Esophagus muscularis mucosa (tissue), 4 donors: ENCODE measurements around the gene CHCHD3. TPM values are rescaled to one million over a fixed set of nuclear protein-coding genes. Genes with fewer than 3 reads are reported as not detected.

Experiments used
- DNase-seq: peaks from one replicate; pipeline ENCODE4 v3.0.0-alpha.2; 2017; ENCODE audit errors: extremely low spot score
- H3K27ac ChIP-seq, 4 donors: fragments of 200-600 bp; sonication (generic); replicated peaks in 1 of 4; 1 replicate in 3 of 4; 2 replicates in 1 of 4; pipeline ENCODE4 v1.5.1; 2016 to 2019; ENCODE audit warnings: mild to moderate bottlenecking in 1 of 4
- H3K27me3 ChIP-seq, 4 donors: fragments of 200-600 bp; sonication (generic); one replicate each; pipeline versions ENCODE4 v1.5.1 to v1.6.0; 2016 to 2019
- H3K36me3 ChIP-seq, 4 donors: fragments of 200-600 bp; sonication (generic); one replicate each; pipeline ENCODE4 v1.5.1; 2016 to 2019
- H3K4me1 ChIP-seq, 4 donors: fragments of 200-600 bp; sonication (generic); one replicate each; pipeline ENCODE4 v1.5.1; 2016 to 2019
- H3K4me3 ChIP-seq, 4 donors: fragments of 200-600 bp; sonication (generic); 1 replicate in 2 of 4; 2 replicates in 2 of 4; pipeline ENCODE4 v1.5.1; 2016 to 2019; ENCODE audit warnings: mild to moderate bottlenecking in 4 of 4, moderate library complexity in 1 of 4
- H3K9me3 ChIP-seq, 4 donors: fragments of 200-600 bp; sonication (generic); 1 replicate in 3 of 4; 2 replicates in 1 of 4; pipeline ENCODE4 v1.5.1; 2016 to 2019
- EP300 ChIP-seq: sonication (generic); formaldehyde crosslinking; IDR thresholded peaks from one replicate; pipeline ENCODE4 v1.6.1; 2017; ENCODE audit warnings: antibody characterized with exemption
- POLR2A ChIP-seq: fragments of 450-650 bp; IDR thresholded peaks from one replicate; pipeline ENCODE4 v1.6.1; 2017; ENCODE audit warnings: antibody characterized with exemption, moderate library complexity, mild to moderate bottlenecking, low read depth
- POLR2AphosphoS5 ChIP-seq, 2 donors: sonication (generic); formaldehyde crosslinking; IDR thresholded peaks; one replicate each; pipeline ENCODE4 v1.6.1; 2017; ENCODE audit warnings: antibody characterized with exemption in 2 of 2
- WGBS: methylation state at CpG from one replicate; pipeline ENCODE4 v1.1.5; 2018; 5-methylcytosine and 5-hydroxymethylcytosine counted together
- intact Hi-C: fragments of 100-400 bp; cut with DNase I; formaldehyde crosslinking; loops from one replicate; pipeline ENCODE4 v1.15.1; 2023
- total RNA-seq, 4 donors: library from RNA; depleted of rRNA; stranded (reverse); fragments of >200 nt; gene quantifications; one replicate each; pipeline versions ENCODE4 v1.1.0 to v1.2.1, GENCODE V29; 2016
- TF ChIP-seq, protein P1 (sequence below), 3 experiments: fragments of 200-600 bp in 2 of 3; fragments of 450-650 bp in 1 of 3; sonication (generic) in 2 of 3; IDR thresholded peaks; one replicate each; pipeline ENCODE4 v1.5.1; 2017 to 2019; ENCODE audit warnings: antibody characterized with exemption in 3 of 3, mild to moderate bottlenecking in 2 of 3, moderate library complexity in 1 of 3

CHCHD3 gene
- total RNA-seq, 4 donors from 2014 or later: 58.6 to 74.3 (median 68.9) TPM

DNA sequence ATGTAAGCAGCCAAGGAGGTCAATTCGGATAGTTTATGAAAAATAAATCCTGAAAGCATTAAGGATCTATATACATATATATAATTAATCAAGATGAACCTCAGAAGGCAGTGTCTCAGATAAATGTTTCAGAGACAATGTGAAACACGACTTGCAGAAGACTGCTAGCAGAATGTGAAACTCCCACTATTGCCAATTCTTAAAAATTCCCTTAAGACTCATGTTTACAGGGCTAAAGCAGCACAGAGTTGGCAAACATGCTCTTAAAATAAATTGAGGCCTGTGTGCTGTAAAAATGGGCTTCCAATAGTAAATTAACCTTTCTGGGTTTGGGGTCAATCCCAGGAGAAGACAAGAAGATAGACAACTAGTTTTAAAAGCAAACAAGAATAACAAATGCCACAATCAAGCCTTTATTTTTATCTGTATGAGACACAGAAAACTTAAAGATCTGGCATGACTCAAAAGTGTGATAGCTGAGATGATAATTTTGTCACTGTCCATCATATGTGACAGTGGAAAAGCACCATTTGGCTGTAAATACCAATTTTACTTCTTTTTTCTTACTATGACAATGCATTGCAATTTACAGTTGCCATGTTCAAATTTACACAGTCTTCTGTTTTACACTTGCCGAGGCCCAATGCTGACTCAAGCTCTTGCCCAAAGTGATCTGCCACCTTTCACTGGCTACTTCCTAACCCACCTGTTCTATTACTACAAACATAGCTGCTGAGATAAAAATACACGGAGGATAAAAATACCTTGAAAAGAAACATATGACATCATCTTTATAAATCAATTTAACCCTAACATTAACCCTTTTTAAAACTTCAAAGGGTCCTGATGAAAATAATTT is 78.6 kb downstream of the CHCHD3 start:
- DNase-seq: no peak
- peaks cover 19 to 29% (median 24%) of the 10 kb centered on the region in 4 donors for H3K4me1 ChIP-seq
- no peak overlapping the region for H3K4me3 ChIP-seq
- intact Hi-C loops: no loop called here
- no peaks in the 10 kb centered on the region for H3K36me3 ChIP-seq
- no peaks in the 10 kb centered on the region for H3K27me3 ChIP-seq
- no peaks in the 10 kb centered on the region for H3K9me3 ChIP-seq
- TF ChIP-seq POLR2A (no peak), POLR2AphosphoS5 (IDR thresholded peaks at IDR 0.05) (no peak)
- 32% methylated on average over 4 of the region's 4 CpGs for WGBS
- H3K27ac ChIP-seq: no peak overlapping the region

DNA sequence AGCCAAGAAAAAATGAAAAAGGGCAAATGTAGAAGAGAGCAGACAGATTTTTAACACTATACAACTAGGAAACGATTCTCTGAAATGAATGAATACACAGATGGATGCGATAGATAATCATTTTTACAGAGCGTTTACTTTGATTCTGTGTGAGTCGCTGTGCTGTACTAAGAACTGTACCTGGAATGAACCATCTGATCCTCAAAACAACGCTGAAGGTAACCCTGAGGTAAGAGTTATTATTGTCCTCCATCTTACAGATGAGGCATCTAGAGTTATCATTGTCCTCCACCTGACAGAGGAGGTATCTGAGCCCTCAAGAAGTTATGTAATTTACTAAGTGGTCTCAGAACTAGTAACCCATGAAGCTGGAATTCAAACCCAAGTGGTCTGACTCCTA is 80.2 kb downstream of the CHCHD3 start:
- TF ChIP-seq POLR2AphosphoS5 (IDR thresholded peaks at IDR 0.05) (no peak), POLR2A (no peak), EP300 (no peak)
- TF ChIP-seq, protein P1, sequence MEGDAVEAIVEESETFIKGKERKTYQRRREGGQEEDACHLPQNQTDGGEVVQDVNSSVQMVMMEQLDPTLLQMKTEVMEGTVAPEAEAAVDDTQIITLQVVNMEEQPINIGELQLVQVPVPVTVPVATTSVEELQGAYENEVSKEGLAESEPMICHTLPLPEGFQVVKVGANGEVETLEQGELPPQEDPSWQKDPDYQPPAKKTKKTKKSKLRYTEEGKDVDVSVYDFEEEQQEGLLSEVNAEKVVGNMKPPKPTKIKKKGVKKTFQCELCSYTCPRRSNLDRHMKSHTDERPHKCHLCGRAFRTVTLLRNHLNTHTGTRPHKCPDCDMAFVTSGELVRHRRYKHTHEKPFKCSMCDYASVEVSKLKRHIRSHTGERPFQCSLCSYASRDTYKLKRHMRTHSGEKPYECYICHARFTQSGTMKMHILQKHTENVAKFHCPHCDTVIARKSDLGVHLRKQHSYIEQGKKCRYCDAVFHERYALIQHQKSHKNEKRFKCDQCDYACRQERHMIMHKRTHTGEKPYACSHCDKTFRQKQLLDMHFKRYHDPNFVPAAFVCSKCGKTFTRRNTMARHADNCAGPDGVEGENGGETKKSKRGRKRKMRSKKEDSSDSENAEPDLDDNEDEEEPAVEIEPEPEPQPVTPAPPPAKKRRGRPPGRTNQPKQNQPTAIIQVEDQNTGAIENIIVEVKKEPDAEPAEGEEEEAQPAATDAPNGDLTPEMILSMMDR (IDR thresholded peaks at IDR 0.05): no peak
- no peaks in the 10 kb centered on the region for H3K27me3 ChIP-seq
- no peaks in the 10 kb centered on the region for H3K36me3 ChIP-seq
- no peak overlapping the region for H3K4me3 ChIP-seq
- 90% methylated on average over 5 of the region's 5 CpGs for WGBS
- H3K27ac ChIP-seq: no peak overlapping the region
- intact Hi-C loops: no loop called here
- peaks cover 19 to 30% (median 26%) of the 10 kb centered on the region in 4 donors for H3K4me1 ChIP-seq
- DNase-seq: no peak
- H3K9me3 ChIP-seq: no peaks in the 10 kb centered on the region

DNA sequence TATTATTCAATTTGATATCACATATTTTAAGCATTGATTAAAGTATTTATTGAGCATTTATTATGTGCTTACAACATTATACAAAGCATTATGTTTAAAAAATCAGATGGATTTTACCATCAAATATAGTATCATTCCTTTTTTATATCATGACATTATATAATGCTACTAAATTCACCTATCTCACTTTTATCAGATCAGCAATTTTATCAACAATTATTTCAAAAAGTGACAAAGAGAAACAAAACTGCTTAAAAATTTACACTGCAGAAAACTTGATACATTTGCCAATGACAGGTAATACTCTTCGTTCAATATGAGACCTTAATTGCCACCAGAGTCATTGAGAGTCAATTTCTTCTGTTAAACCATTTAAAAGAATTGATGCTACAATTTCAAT is 82.0 kb downstream of the CHCHD3 start:
- intact Hi-C loops: no loop called here
- WGBS: 97% methylated on average over 1 of the region's 1 CpG
- Histone ChIP-seq H3K27ac (no peak overlapping the region), H3K4me1 (peaks cover 19 to 43% (median 26%) of the 10 kb centered on the region in 4 donors), H3K36me3 (no peaks in the 10 kb centered on the region), H3K4me3 (no peak overlapping the region), H3K27me3 (no peaks in the 10 kb centered on the region), H3K9me3 (no peaks in the 10 kb centered on the region)
- DNase-seq: no peak
- no peak for TF ChIP-seq EP300
- no peak for TF ChIP-seq POLR2AphosphoS5 (IDR thresholded peaks at IDR 0.05)
- no peak for TF ChIP-seq POLR2A
- TF ChIP-seq, protein P1 (IDR thresholded peaks at IDR 0.05): no peak

DNA sequence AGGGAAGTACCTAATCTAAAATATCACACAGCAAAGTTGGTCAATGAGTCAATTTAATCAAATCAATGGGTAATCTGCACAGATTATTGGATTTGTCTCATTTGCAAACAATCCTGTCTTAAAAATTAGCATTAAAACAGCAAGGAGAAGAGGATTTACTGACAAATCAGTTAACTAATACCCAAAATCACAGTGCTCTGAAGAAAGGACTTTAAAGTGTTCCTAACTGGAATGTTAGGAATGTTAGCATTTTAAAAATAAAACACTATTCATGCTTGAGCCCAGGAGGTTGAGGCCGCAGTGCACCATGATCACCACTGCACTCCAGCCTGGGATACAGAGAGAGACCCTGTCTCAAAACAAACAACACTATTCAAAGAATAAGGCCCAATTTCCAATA is 83.1 kb downstream of the CHCHD3 start:
- H3K4me1 ChIP-seq: peaks cover 19 to 46% (median 26%) of the 10 kb centered on the region in 4 donors
- no peaks in the 10 kb centered on the region for H3K27me3 ChIP-seq
- 73% methylated on average over 1 of the region's 1 CpG for WGBS
- no peak for DNase-seq
- no peak overlapping the region for H3K4me3 ChIP-seq
- H3K9me3 ChIP-seq: no peaks in the 10 kb centered on the region
- no peak overlapping the region for H3K27ac ChIP-seq
- TF ChIP-seq POLR2A: no peak
- TF ChIP-seq, protein P1 (IDR thresholded peaks at IDR 0.05): no peak
- no peak for TF ChIP-seq EP300
- TF ChIP-seq POLR2AphosphoS5 (IDR thresholded peaks at IDR 0.05): no peak
- intact Hi-C loops: no loop called here
- H3K36me3 ChIP-seq: no peaks in the 10 kb centered on the region

DNA sequence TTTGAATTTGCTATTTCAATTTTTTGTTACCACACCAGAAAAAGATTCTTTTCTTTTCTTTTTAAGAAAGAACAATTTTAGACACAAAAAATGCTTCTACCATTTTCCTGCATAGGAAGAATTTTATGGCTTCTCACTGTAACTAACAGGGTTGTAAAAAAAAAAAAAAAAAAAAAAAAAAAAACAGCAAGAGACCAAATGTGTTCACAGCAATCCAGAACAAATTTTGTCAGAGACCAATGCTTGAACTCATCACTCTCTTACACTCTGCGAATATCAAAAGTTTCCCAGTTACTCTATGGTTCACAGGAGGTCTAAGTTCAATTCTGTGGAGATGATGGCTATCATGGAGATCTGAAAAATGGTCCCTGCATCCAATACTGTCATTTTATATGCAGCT is 84.4 kb downstream of the CHCHD3 start:
- intact Hi-C loops: no loop called here
- Histone ChIP-seq H3K4me3 (no peak overlapping the region), H3K27me3 (no peaks in the 10 kb centered on the region), H3K27ac (no peak overlapping the region), H3K36me3 (no peaks in the 10 kb centered on the region), H3K4me1 (peaks cover 15 to 39% (median 23%) of the 10 kb centered on the region in 4 donors), H3K9me3 (no peaks in the 10 kb centered on the region)
- TF ChIP-seq POLR2A (no peak), POLR2AphosphoS5 (IDR thresholded peaks at IDR 0.05) (no peak), EP300 (no peak)
- TF ChIP-seq, protein P1 (IDR thresholded peaks at IDR 0.05): no peak
- DNase-seq: no peak
- WGBS: 96% methylated on average over 1 of the region's 1 CpG
